Endodermal cell (in vitro differentiated cells): ENCODE data around the gene CNTN4. TPM values are rescaled to one million over a fixed set of nuclear protein-coding genes. Genes with fewer than 3 reads are reported as not detected.

ENCODE experiments used
- DNase-seq: peaks from one replicate; pipeline ENCODE4 v3.0.0-alpha.2; 2017
- H3K27ac ChIP-seq: 2 replicates; pipeline ENCODE4 v1.5.1; 2013; ENCODE audit warnings: mild to moderate bottlenecking, low read depth, low read length, moderate library complexity
- H3K27me3 ChIP-seq: 2 replicates; pipeline ENCODE4 v1.6.1; 2013; ENCODE audit warnings: mild to moderate bottlenecking, low read length, moderate library complexity; ENCODE audit not compliant: insufficient read depth, control insufficient read depth, poor library complexity, severe bottlenecking
- H3K36me3 ChIP-seq: 2 replicates; pipeline ENCODE4 v1.7.0; 2013; ENCODE audit warnings: mild to moderate bottlenecking, low read length, moderate library complexity; ENCODE audit not compliant: control insufficient read depth, insufficient read depth
- H3K4me1 ChIP-seq: one replicate; pipeline ENCODE4 v1.7.0; 2013; ENCODE audit warnings: low read length; ENCODE audit not compliant: control insufficient read depth, insufficient read depth
- H3K4me3 ChIP-seq: 2 replicates; pipeline ENCODE4 v1.5.1; 2013; ENCODE audit warnings: mild to moderate bottlenecking, low read length, moderate library complexity
- H3K9ac ChIP-seq: 2 replicates; pipeline ENCODE4 v1.6.1; 2013; ENCODE audit warnings: mild to moderate bottlenecking, low read length, moderate library complexity; ENCODE audit not compliant: poor library complexity, severe bottlenecking; ENCODE audit errors: extremely low read depth
- H3K9me3 ChIP-seq: 2 replicates; pipeline ENCODE4 v1.6.1; 2013; ENCODE audit warnings: mild to moderate bottlenecking, low read length, moderate library complexity; ENCODE audit not compliant: control insufficient read depth
- H3K27ac Mint-ChIP-seq: 2 replicates; pipeline ENCODE4 v1.8.0; 2020; ENCODE audit warnings: mixed read lengths
- H3K27me3 Mint-ChIP-seq: 2 replicates; pipeline ENCODE4 v1.8.0; 2021; ENCODE audit warnings: mild to moderate bottlenecking, mixed read lengths; ENCODE audit not compliant: insufficient read depth
- H3K36me3 Mint-ChIP-seq: 2 replicates; pipeline ENCODE4 v1.8.0; 2020; ENCODE audit warnings: low read depth, mixed read lengths
- H3K4me1 Mint-ChIP-seq: 2 replicates; pipeline ENCODE4 v1.8.0; 2020; ENCODE audit warnings: mixed read lengths
- H3K4me3 Mint-ChIP-seq: 2 replicates; pipeline ENCODE4 v1.8.0; 2020; ENCODE audit warnings: mild to moderate bottlenecking, moderate library complexity, mixed read lengths
- H3K9me3 Mint-ChIP-seq: 2 replicates; pipeline ENCODE4 v1.8.0; 2020; ENCODE audit warnings: mild to moderate bottlenecking, mixed read lengths
- WGBS, 2 experiments: methylation state at CpG; one replicate each; pipeline versions ENCODE4 v1.1.5 to v1.1.7; 2013; ENCODE audit warnings: missing lambda C conversion rate in 2 of 2, mixed read lengths in 1 of 2; ENCODE audit not compliant: insufficient coverage in 1 of 2, insufficient read length in 1 of 2; 5-methylcytosine and 5-hydroxymethylcytosine counted together
- total RNA-seq, 2 donors: library from RNA; stranded (reverse); fragmentation: NEBNext Ultra II Directional in 1 of 2; extraction: Animal tissue kit (Norgen Biotek cat#: 25700) in 1 of 2; gene quantifications; 2 replicates in 1 of 2; 3 replicates in 1 of 2; pipeline ENCODE4 v1.2.1, GENCODE V29; 2021
- TF ChIP-seq, protein P1 (sequence below): fragments of 200-600 bp; sonication (generic); conservative IDR thresholded peaks from 2 replicates; pipeline ENCODE4 v1.5.0; 2021; ENCODE audit warnings: antibody characterized with exemption, mild to moderate bottlenecking

CNTN4 gene
- total RNA-seq, 2 donors from 2014 or later: 10.8 to 11.1 TPM

DNA sequence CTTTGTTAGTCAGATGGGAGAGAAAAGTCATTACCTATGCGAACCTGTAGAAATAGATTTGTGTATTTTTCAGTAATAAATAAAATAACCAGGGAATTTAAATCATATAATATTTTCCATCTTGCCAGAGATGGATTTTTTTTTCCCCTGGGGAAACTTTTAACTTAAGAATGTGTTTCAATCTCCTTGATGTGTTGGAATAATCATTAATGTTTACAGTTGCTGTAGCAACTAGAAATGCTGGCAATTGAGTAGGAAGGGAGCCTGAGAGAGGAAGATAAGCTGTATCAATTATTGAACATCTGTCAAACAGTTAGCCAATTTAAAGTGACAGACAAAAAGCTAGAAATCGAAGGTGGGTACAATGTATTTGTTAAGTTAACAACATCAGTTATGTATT, 752.0 kb downstream of the CNTN4 start:
- Mint-ChIP-seq H3K27ac (no peak overlapping the region), H3K4me1 (peaks cover 8% of the 10 kb centered on the region), H3K4me3 (no peak overlapping the region), H3K9me3 (no peaks in the 10 kb centered on the region), H3K27me3 (peaks cover 64% of the 10 kb centered on the region), H3K36me3 (no peaks in the 10 kb centered on the region)
- H3K4me1 ChIP-seq: no peaks in the 10 kb centered on the region
- no peak overlapping the region for H3K9ac ChIP-seq
- H3K27ac ChIP-seq: no peak overlapping the region
- H3K36me3 ChIP-seq: no peaks in the 10 kb centered on the region
- TF ChIP-seq, protein P1, sequence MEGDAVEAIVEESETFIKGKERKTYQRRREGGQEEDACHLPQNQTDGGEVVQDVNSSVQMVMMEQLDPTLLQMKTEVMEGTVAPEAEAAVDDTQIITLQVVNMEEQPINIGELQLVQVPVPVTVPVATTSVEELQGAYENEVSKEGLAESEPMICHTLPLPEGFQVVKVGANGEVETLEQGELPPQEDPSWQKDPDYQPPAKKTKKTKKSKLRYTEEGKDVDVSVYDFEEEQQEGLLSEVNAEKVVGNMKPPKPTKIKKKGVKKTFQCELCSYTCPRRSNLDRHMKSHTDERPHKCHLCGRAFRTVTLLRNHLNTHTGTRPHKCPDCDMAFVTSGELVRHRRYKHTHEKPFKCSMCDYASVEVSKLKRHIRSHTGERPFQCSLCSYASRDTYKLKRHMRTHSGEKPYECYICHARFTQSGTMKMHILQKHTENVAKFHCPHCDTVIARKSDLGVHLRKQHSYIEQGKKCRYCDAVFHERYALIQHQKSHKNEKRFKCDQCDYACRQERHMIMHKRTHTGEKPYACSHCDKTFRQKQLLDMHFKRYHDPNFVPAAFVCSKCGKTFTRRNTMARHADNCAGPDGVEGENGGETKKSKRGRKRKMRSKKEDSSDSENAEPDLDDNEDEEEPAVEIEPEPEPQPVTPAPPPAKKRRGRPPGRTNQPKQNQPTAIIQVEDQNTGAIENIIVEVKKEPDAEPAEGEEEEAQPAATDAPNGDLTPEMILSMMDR: no peak
- H3K27me3 ChIP-seq: no peaks in the 10 kb centered on the region
- H3K9me3 ChIP-seq: no peaks in the 10 kb centered on the region
- 100% methylated on average over 1 of the region's 2 CpGs; no CpG with 5 or more reads in 1 of the 2 experiments for WGBS, 2 experiments
- H3K4me3 ChIP-seq: no peak overlapping the region
- no peak for DNase-seq

DNA sequence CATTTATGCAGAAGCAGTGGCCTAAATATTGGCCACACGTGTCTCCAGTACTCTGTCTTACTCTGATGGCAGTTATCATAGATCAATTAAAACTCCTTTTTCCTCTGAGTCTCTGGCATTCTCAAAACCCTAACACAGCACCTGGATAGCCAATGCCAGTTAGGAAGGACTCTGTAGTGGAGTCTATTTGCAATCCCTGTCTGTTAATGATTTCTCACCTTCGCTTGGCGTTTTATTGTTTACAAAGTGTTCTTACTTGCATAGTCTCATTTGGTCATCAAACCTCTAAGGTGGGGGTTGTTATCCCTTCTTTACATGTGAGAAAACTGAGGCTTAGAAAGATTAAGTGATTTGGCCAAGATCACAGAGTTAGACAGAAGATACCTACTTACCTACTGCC, 752.7 kb downstream of the CNTN4 start:
- no peaks in the 10 kb centered on the region for H3K4me1 ChIP-seq
- no peak overlapping the region for H3K4me3 Mint-ChIP-seq
- no peaks in the 10 kb centered on the region for H3K9me3 Mint-ChIP-seq
- H3K36me3 ChIP-seq: no peaks in the 10 kb centered on the region
- H3K4me3 ChIP-seq: no peak overlapping the region
- H3K36me3 Mint-ChIP-seq: no peaks in the 10 kb centered on the region
- no peaks in the 10 kb centered on the region for H3K27me3 ChIP-seq
- H3K4me1 Mint-ChIP-seq: peaks cover 11% of the 10 kb centered on the region
- H3K27ac Mint-ChIP-seq: no peak overlapping the region
- H3K9ac ChIP-seq: no peak overlapping the region
- H3K27ac ChIP-seq: no peak overlapping the region
- WGBS, 2 experiments: 79 to 100% methylated on average over 2 to 3 of the region's 3 CpGs
- no peak for DNase-seq
- peaks cover 66% of the 10 kb centered on the region for H3K27me3 Mint-ChIP-seq
- no peaks in the 10 kb centered on the region for H3K9me3 ChIP-seq
- TF ChIP-seq, protein P1: no peak

DNA sequence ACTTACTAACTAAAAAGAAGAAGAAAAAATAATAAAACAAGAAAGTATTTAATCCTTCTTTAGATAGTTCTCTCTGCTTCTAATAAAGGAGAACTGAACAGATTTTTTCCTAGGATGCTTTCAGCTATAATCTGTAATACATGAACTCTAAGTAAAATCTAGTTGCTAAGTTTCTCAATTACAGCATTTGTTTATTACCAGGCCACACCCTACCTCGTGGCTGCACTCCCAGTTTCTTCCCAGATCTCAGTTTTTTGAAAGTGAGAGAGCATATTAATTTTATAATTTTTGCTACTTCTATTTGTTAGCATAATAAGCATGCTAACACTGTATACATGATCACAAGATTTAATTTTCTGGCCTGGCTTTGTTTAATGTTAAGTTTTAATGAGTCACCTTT, 753.2 kb downstream of the CNTN4 start:
- H3K4me3 Mint-ChIP-seq: no peak overlapping the region
- H3K36me3 Mint-ChIP-seq: no peaks in the 10 kb centered on the region
- H3K27me3 Mint-ChIP-seq: peaks cover 69% of the 10 kb centered on the region
- Histone ChIP-seq H3K9me3 (no peaks in the 10 kb centered on the region), H3K36me3 (no peaks in the 10 kb centered on the region), H3K4me3 (no peak overlapping the region), H3K9ac (no peak overlapping the region), H3K27me3 (no peaks in the 10 kb centered on the region), H3K27ac (no peak overlapping the region), H3K4me1 (no peaks in the 10 kb centered on the region)
- no peak overlapping the region for H3K27ac Mint-ChIP-seq
- no peaks in the 10 kb centered on the region for H3K9me3 Mint-ChIP-seq
- 86% methylated on average over 1 of the region's 1 CpG; no CpG with 5 or more reads in 1 of the 2 experiments for WGBS, 2 experiments
- TF ChIP-seq, protein P1: no peak
- DNase-seq: no peak
- H3K4me1 Mint-ChIP-seq: peaks cover 12% of the 10 kb centered on the region
